H7 (cell line): ENCODE measurements around the gene SPTSSA. TPM values are rescaled to one million over a fixed set of nuclear protein-coding genes. Genes with fewer than 3 reads are reported as not detected.
"Not testable (repeated sequence)": the region's sequence is repeated elsewhere in the genome, so short reads cannot be mapped to it uniquely, and the experiment has no call there.

ENCODE experiments used
- DNase-seq: peaks from one replicate; pipeline ENCODE4 v3.0.0; 2012
- H3K27me3 ChIP-seq: 2 replicates; pipeline ENCODE4 v1.6.0; 2011; ENCODE audit warnings: mild to moderate bottlenecking, low read length; ENCODE audit not compliant: control insufficient read depth, insufficient read depth
- H3K36me3 ChIP-seq: replicated peaks from 2 replicates; pipeline ENCODE4 v1.5.1; 2011; ENCODE audit warnings: low read length; ENCODE audit not compliant: control insufficient read depth, insufficient read depth
- H3K4me3 ChIP-seq: 2 replicates; pipeline ENCODE4 v1.5.1; 2011; ENCODE audit warnings: low read depth, mild to moderate bottlenecking, control low read depth, low read length, moderate library complexity; ENCODE audit not compliant: insufficient read depth
- total RNA-seq: library from RNA; depleted of rRNA; stranded (reverse); fragments of >200 nt; shearing (Covaris generic); gene quantifications from 2 replicates; pipeline ENCODE4 v1.2.3, GENCODE V29; 2014

The SPTSSA gene
- total RNA-seq, 1 experiment from 2014 or later = 16.0 TPM

GRCh38 chr14:34426313-34427295 lies 35.4 kb downstream of the SPTSSA start:
- H3K36me3 ChIP-seq = no peaks in the 10 kb centered on the region
- no peak overlapping the region for H3K4me3 ChIP-seq
- H3K27me3 ChIP-seq = no peaks in the 10 kb centered on the region
- no peak for DNase-seq

- no peaks in the 10 kb centered on the region for H3K27me3 ChIP-seq
Observed at GRCh38 chr14:34425095-34425851, 36.8 kb downstream of the SPTSSA start.

GRCh38 chr14:34424488-34424887 lies 37.6 kb downstream of the SPTSSA start:
- Histone ChIP-seq H3K27me3 (no peaks in the 10 kb centered on the region), H3K36me3 (no peaks in the 10 kb centered on the region), H3K4me3 (no peak overlapping the region)
- DNase-seq = no peak

More at GRCh38 chr14:34425095-34425851, 36.8 kb downstream of the SPTSSA start:
- Histone ChIP-seq H3K4me3 (no peak overlapping the region), H3K36me3 (no peaks in the 10 kb centered on the region)
- no peak for DNase-seq

GRCh38 chr14:34423445-34423844 lies 38.6 kb downstream of the SPTSSA start:
- Histone ChIP-seq H3K36me3 (no peaks in the 10 kb centered on the region), H3K27me3 (no peaks in the 10 kb centered on the region), H3K4me3 (no peak overlapping the region)
- DNase-seq = no peak

GRCh38 chr14:34420547-34421150 lies 41.4 kb downstream of the SPTSSA start:
- no peak overlapping the region for H3K4me3 ChIP-seq
- no peak for DNase-seq
- H3K36me3 ChIP-seq = no peaks in the 10 kb centered on the region
- no peaks in the 10 kb centered on the region for H3K27me3 ChIP-seq

- H3K36me3 ChIP-seq = no peaks in the 10 kb centered on the region
- H3K27me3 ChIP-seq = no peaks in the 10 kb centered on the region
- DNase-seq = no peak
- H3K4me3 ChIP-seq = no peak overlapping the region
Observed at GRCh38 chr14:34409721-34410120, 52.3 kb downstream of the SPTSSA start.

- no peaks in the 10 kb centered on the region for H3K36me3 ChIP-seq
- no peak for DNase-seq
- no peak overlapping the region for H3K4me3 ChIP-seq
Observed at GRCh38 chr14:34407951-34408350, 54.1 kb downstream of the SPTSSA start.

GRCh38 chr14:34404416-34404815 lies 57.6 kb downstream of the SPTSSA start:
- DNase-seq = no peak
- no peaks in the 10 kb centered on the region for H3K36me3 ChIP-seq
- no peaks in the 10 kb centered on the region for H3K27me3 ChIP-seq
- H3K4me3 ChIP-seq = no peak overlapping the region

More at GRCh38 chr14:34407951-34408350, 54.1 kb downstream of the SPTSSA start:
- H3K27me3 ChIP-seq = no peaks in the 10 kb centered on the region

GRCh38 chr14:34403646-34404045 lies 58.4 kb downstream of the SPTSSA start:
- Histone ChIP-seq H3K36me3 (no peaks in the 10 kb centered on the region), H3K4me3 (no peak overlapping the region), H3K27me3 (no peaks in the 10 kb centered on the region)
- DNase-seq = no peak

GRCh38 chr14:34398024-34398423 lies 64.0 kb downstream of the SPTSSA start:
- Histone ChIP-seq H3K36me3 (no peaks in the 10 kb centered on the region), H3K4me3 (no peak overlapping the region), H3K27me3 (no peaks in the 10 kb centered on the region)
- DNase-seq = no peak

- Histone ChIP-seq H3K4me3 (no peak overlapping the region), H3K27me3 (no peaks in the 10 kb centered on the region), H3K36me3 (no peaks in the 10 kb centered on the region)
- DNase-seq = no peak
Observed at GRCh38 chr14:34387974-34388516, 74.0 kb downstream of the SPTSSA start.

- Histone ChIP-seq H3K27me3 (no peaks in the 10 kb centered on the region), H3K36me3 (no peaks in the 10 kb centered on the region), H3K4me3 (no peak overlapping the region)
- DNase-seq = no peak
Observed at GRCh38 chr14:34386865-34387485, 75.1 kb downstream of the SPTSSA start.

- not testable (repeated sequence) for H3K4me3 ChIP-seq, DNase-seq, H3K27me3 ChIP-seq, H3K36me3 ChIP-seq
Observed at GRCh38 chr14:34385881-34386280, 76.2 kb downstream of the SPTSSA start.

- no peak for DNase-seq
- H3K4me3 ChIP-seq = no peak overlapping the region
- no peaks in the 10 kb centered on the region for H3K27me3 ChIP-seq
- no peaks in the 10 kb centered on the region for H3K36me3 ChIP-seq
Observed at GRCh38 chr14:34383839-34384238, 78.2 kb downstream of the SPTSSA start.
